B cell (primary cell): ENCODE measurements around the gene ARHGAP1. TPM values are rescaled to one million over a fixed set of nuclear protein-coding genes. Genes with fewer than 3 reads are reported as not detected.

Experiments
- ATAC-seq: fragments of 200-7000 bp; cut with Tn5 transposase; one replicate; pipeline ENCODE4 v1.10.0; 2021; ENCODE audit warnings: low read depth, mild to moderate bottlenecking, moderate number of reproducible peaks, moderate library complexity
- CTCF ChIA-PET: fragments of 350-600 bp; sonication (Branson Sonifier 250); formaldehyde crosslinking; loops from one replicate; lab custom pipeline; 2021; ENCODE audit warnings: antibody characterized with exemption, inconsistent platforms; lab: Charles Lee
- POLR2A ChIA-PET: fragments of 350-600 bp; sonication (Branson Sonifier 250); formaldehyde crosslinking; loops from one replicate; lab custom pipeline; 2021; ENCODE audit warnings: antibody characterized with exemption; lab: Charles Lee
- DNase-seq: peaks from one replicate; pipeline ENCODE4 v3.0.0; 2013
- H2AFZ ChIP-seq: 2 replicates; pipeline ENCODE4 v1.6.1; 2012; ENCODE audit warnings: mild to moderate bottlenecking, low read depth, low read length; ENCODE audit not compliant: insufficient read depth, poor library complexity, severe bottlenecking
- H3K27ac ChIP-seq, 2 donors: 1 replicate in 1 of 2; 2 replicates in 1 of 2; pipeline ENCODE4 v1.5.1; 2012 to 2013; ENCODE audit warnings: low read length in 2 of 2, mild to moderate bottlenecking in 2 of 2, moderate library complexity in 1 of 2
- H3K27me3 ChIP-seq, 4 experiments: fragments of 200-600 bp in 1 of 4; sonication (generic) in 1 of 4; replicated peaks in 1 of 4; 1 replicate in 2 of 4; 2 replicates in 2 of 4; pipeline versions ENCODE4 v1.6.1 to v1.7.0; 2013 to 2016; ENCODE audit warnings: low read length in 3 of 4, mild to moderate bottlenecking in 2 of 4, mixed read lengths in 1 of 4, moderate library complexity in 1 of 4; ENCODE audit not compliant: insufficient read depth in 4 of 4, control insufficient read depth in 3 of 4; ENCODE audit errors: control extremely low read depth in 1 of 4
- H3K36me3 ChIP-seq, 2 experiments: replicated peaks in 1 of 2; 1 replicate in 1 of 2; 2 replicates in 1 of 2; pipeline versions ENCODE4 v1.6.1 to v1.7.1; 2013; ENCODE audit warnings: low read length in 1 of 2; ENCODE audit not compliant: insufficient read depth in 2 of 2, control insufficient read depth in 1 of 2; ENCODE audit errors: control extremely low read depth in 1 of 2, extremely low read depth in 1 of 2
- H3K4me1 ChIP-seq, 2 donors: fragments of 200-600 bp in 1 of 2; sonication (generic) in 1 of 2; 1 replicate in 1 of 2; 2 replicates in 1 of 2; pipeline versions ENCODE4 v1.5.1 to v1.6.1; 2013 to 2017; ENCODE audit warnings: low read length in 2 of 2; ENCODE audit not compliant: control insufficient read depth in 2 of 2, insufficient read depth in 2 of 2
- H3K4me2 ChIP-seq: replicated peaks from 2 replicates; pipeline ENCODE3; 2012; ENCODE audit warnings: mild to moderate bottlenecking, low read depth, low read length; ENCODE audit not compliant: poor library complexity, severe bottlenecking
- H3K4me3 ChIP-seq, 5 experiments: fragments of 200-600 bp in 1 of 5; sonication (generic) in 1 of 5; 1 replicate in 3 of 5; 2 replicates in 2 of 5; pipeline versions ENCODE4 v1.5.1 to v1.7.0; 2011 to 2016; ENCODE audit warnings: low read length in 4 of 5, mild to moderate bottlenecking in 4 of 5, low read depth in 2 of 5, control low read depth in 1 of 5, moderate library complexity in 1 of 5; ENCODE audit not compliant: insufficient read depth in 1 of 5; ENCODE audit errors: control extremely low read depth in 1 of 5, extremely low read depth in 1 of 5
- H3K79me2 ChIP-seq: fragments of 200-600 bp; sonication (generic); one replicate; pipeline ENCODE4 v1.6.0; 2016; ENCODE audit warnings: low read length; ENCODE audit not compliant: control insufficient read depth, insufficient read depth
- H3K9ac ChIP-seq: fragments of 200-600 bp; sonication (generic); 2 replicates; pipeline ENCODE4 v1.6.1; 2017; ENCODE audit warnings: mild to moderate bottlenecking, low read length, moderate library complexity
- H3K9me3 ChIP-seq, 3 donors: one replicate each; pipeline versions ENCODE4 v1.6.1 to v1.7.1; 2013; ENCODE audit warnings: low read length in 2 of 3; ENCODE audit not compliant: control insufficient read depth in 2 of 3, insufficient read depth in 1 of 3; ENCODE audit errors: control extremely low read depth in 1 of 3
- H4K20me1 ChIP-seq: 2 replicates; pipeline ENCODE4 v1.6.0; 2012; ENCODE audit warnings: mild to moderate bottlenecking, low read length; ENCODE audit not compliant: insufficient read depth, control insufficient read depth, poor library complexity, severe bottlenecking
- H3K27ac Mint-ChIP-seq: one replicate; pipeline ENCODE4 v1.8.0; 2021; ENCODE audit warnings: mixed read lengths
- H3K27me3 Mint-ChIP-seq: one replicate; pipeline ENCODE4 v1.8.0; 2021; ENCODE audit warnings: mixed read lengths
- H3K4me1 Mint-ChIP-seq: one replicate; pipeline ENCODE4 v1.8.0; 2021; ENCODE audit warnings: mixed read lengths
- H3K4me3 Mint-ChIP-seq: one replicate; pipeline ENCODE4 v1.8.0; 2021; ENCODE audit warnings: mixed read lengths
- H3K9me3 Mint-ChIP-seq: one replicate; pipeline ENCODE4 v1.8.0; 2022; ENCODE audit warnings: mixed read lengths; ENCODE audit not compliant: insufficient read depth
- CTCF ChIP-seq: fragments of 200-600 bp; IDR thresholded peaks from one replicate; pipeline ENCODE4 v1.8.0; 2022; ENCODE audit warnings: antibody characterized with exemption, mild to moderate bottlenecking
- EZH2 ChIP-seq: IDR thresholded peaks from 2 replicates; pipeline ENCODE4 v1.6.1; 2012; ENCODE audit warnings: borderline replicate concordance, low read depth, mild to moderate bottlenecking, moderate library complexity, low read length; ENCODE audit not compliant: insufficient read depth, poor library complexity, severe bottlenecking
- WGBS: methylation state at CpG from one replicate; pipeline ENCODE4 v1.1.5; 2013; ENCODE audit warnings: missing lambda C conversion rate; ENCODE audit not compliant: insufficient coverage; 5-methylcytosine and 5-hydroxymethylcytosine counted together
- intact Hi-C: fragments of 100-400 bp; cut with micrococcal nuclease; formaldehyde crosslinking; loops from one replicate; pipeline ENCODE4 v1.10.0; 2022
- polyA plus RNA-seq: library from polyadenylated mRNA; depleted of rRNA; stranded (reverse); fragments of >200 nt; gene quantifications from 2 replicates; pipeline ENCODE4 v1.2.3, GENCODE V29; 2012
- total RNA-seq, 2 donors: library from RNA; stranded (reverse); fragments of 120-200 nt in 1 of 2; gene quantifications; 1 replicate in 1 of 2; 2 replicates in 1 of 2; pipeline versions ENCODE4 v1.2.3 to v1.2.4, GENCODE V29; 2013 to 2022

Gene ARHGAP1
- total and polyA plus RNA-seq, 2 donors (not counting 1 experiment from before 2014, with no cell fraction given) = 33.9 to 55.0 TPM

DNA sequence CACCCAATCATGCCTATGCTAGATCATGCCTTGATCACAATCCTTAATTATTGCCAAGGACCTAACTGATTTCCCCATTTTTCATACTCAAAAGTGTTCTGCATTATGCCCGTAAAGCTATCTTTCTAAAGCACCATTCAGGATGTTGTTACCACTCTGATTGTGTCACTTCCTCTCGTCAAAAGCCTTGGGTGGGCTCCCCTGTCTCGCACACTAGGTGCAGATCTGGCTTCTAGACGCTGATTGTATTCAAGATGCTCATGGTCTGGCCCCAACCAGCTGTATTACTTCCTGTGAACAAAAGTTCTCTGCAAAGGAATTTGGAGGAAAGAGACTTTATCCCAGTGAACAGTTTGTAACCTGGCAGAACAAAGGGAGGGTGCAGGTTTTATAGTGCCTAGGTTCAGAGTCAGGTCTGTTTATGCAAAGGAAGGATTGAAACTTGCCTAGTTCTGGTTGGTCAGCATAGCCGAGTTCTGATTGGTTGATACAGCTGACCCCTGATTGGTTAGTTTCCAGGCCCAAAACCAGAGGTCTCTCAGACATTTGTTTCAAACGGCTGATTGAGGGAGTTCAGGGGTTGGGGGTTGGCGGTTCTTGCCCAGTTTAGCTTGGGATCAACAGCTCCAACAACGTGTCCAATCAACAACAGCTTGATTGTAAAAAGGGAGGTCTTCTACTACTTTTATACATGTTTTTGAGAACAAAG lies 57.6 kb downstream of the ARHGAP1 start:
- TF ChIP-seq EZH2 = no peak
- TF ChIP-seq CTCF = no peak
- Histone ChIP-seq H3K79me2 (peaks cover 10% of the 10 kb centered on the region), H3K9ac (no peak overlapping the region), H3K27me3 (no peaks in the 10 kb centered on the region), H3K9me3 (peaks cover 0 to 3% (median 0%) of the 10 kb centered on the region in 3 donors), H3K36me3 (peaks cover 12 to 66% of the 10 kb centered on the region in 2 experiments), H3K4me1 (no peaks in the 10 kb centered on the region), H2AFZ (no peak overlapping the region), H3K4me2 (no peak overlapping the region), H3K4me3 (no peak overlapping the region), H4K20me1 (peaks cover 15% of the 10 kb centered on the region), H3K27ac (no peak overlapping the region)
- peaks cover 2% of the 10 kb centered on the region for H3K4me1 Mint-ChIP-seq
- POLR2A ChIA-PET = no interaction called here
- WGBS = 98% methylated on average over 5 of the region's 8 CpGs
- H3K27me3 Mint-ChIP-seq = no peaks in the 10 kb centered on the region
- H3K9me3 Mint-ChIP-seq = no peaks in the 10 kb centered on the region
- no peak overlapping the region for H3K4me3 Mint-ChIP-seq
- CTCF ChIA-PET = interaction anchor here (1.3 kb wide), 1 partner anchor 9 kb away, joined by 4 read pairs; no protein-coding TSS in a partner anchor
- DNase-seq = no peak
- no peak for ATAC-seq
- intact Hi-C loops = no loop called here
- H3K27ac Mint-ChIP-seq = no peak overlapping the region

DNA sequence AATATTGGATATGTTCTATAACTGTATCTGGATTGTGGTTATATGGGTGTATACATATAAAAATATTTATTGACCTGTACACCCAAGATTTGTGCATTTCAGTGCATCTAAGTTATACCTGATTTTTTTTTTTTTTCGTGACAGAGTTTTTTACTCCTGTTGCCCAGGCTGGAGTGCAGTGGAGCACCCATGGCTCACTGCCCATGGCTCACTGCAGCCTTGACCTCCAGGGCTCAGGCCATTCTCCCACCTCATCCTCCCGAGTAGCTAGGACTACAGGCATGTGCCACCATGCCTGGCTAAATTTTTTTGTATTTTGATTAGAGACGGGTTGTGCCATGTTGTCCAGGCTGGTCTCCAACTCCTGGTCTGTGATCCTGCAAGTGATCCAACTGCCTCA lies 58.8 kb downstream of the ARHGAP1 start:
- ATAC-seq (no peak), DNase-seq (no peak)
- TF ChIP-seq CTCF (no peak), EZH2 (no peak)
- intact Hi-C loops = no loop called here
- Mint-ChIP-seq H3K27ac (no peak overlapping the region), H3K4me1 (peaks cover 2% of the 10 kb centered on the region), H3K27me3 (no peaks in the 10 kb centered on the region), H3K4me3 (no peak overlapping the region), H3K9me3 (no peaks in the 10 kb centered on the region)
- H3K4me1 ChIP-seq = no peaks in the 10 kb centered on the region
- peaks cover 12% of the 10 kb centered on the region for H3K79me2 ChIP-seq
- no peak overlapping the region for H3K4me2 ChIP-seq
- no peak overlapping the region for H3K4me3 ChIP-seq
- H3K27ac ChIP-seq = no peak overlapping the region
- H3K27me3 ChIP-seq = no peaks in the 10 kb centered on the region
- 100% methylated on average over 1 of the region's 3 CpGs for WGBS
- ChIA-PET POLR2A (interaction anchor here (0.6 kb wide), 1 partner anchor 166 kb away, joined by 4 read pairs; no protein-coding TSS in a partner anchor), CTCF (interaction anchor here (0.6 kb wide), 1 partner anchor 495 kb away, joined by 3 read pairs; no protein-coding TSS in a partner anchor)
- H3K9ac ChIP-seq = no peak overlapping the region
- H4K20me1 ChIP-seq = peaks cover 15% of the 10 kb centered on the region
- H3K36me3 ChIP-seq = peaks cover 6 to 55% of the 10 kb centered on the region in 2 experiments
- peaks cover 0 to 3% (median 0%) of the 10 kb centered on the region in 3 donors for H3K9me3 ChIP-seq
- no peak overlapping the region for H2AFZ ChIP-seq
